Transverse colon (tissue), 4 donors: ENCODE measurements around the gene ANKLE1. TPM values are rescaled to one million over a fixed set of nuclear protein-coding genes. Genes with fewer than 3 reads are reported as not detected.
"Not testable (repeated sequence)": the region's sequence is repeated elsewhere in the genome, so short reads cannot be mapped to it uniquely, and the experiment has no call there.

Source experiments
- DNase-seq: peaks from one replicate; pipeline ENCODE4 v3.0.0-alpha.2; 2019
- H3K27ac ChIP-seq, 4 donors: fragments of 200-600 bp; sonication (generic); 2 replicates each; pipeline ENCODE4 v1.5.1; 2016 to 2018; ENCODE audit warnings: inconsistent platforms in 4 of 4
- H3K27me3 ChIP-seq: fragments of 200-600 bp; sonication (generic); 2 replicates; pipeline ENCODE4 v1.5.1; 2017; ENCODE audit warnings: inconsistent platforms
- H3K36me3 ChIP-seq, 4 donors: fragments of 200-600 bp; sonication (generic); 2 replicates each; pipeline ENCODE4 v1.5.1; 2017 to 2019; ENCODE audit warnings: inconsistent platforms in 4 of 4
- H3K4me1 ChIP-seq, 4 donors: fragments of 200-600 bp; sonication (generic); 2 replicates each; pipeline ENCODE4 v1.5.1; 2017 to 2020; ENCODE audit warnings: inconsistent platforms in 4 of 4
- H3K4me3 ChIP-seq, 4 donors: fragments of 200-600 bp; sonication (generic); 1 replicate in 1 of 4; 2 replicates in 3 of 4; pipeline versions ENCODE4 v1.5.1 to v1.6.1; 2017 to 2019; ENCODE audit warnings: inconsistent platforms in 4 of 4
- H3K9me3 ChIP-seq, 2 donors: fragments of 200-600 bp; sonication (generic); 2 replicates each; pipeline ENCODE4 v1.5.1; 2017 to 2019; ENCODE audit warnings: inconsistent platforms in 2 of 2
- CTCF ChIP-seq, 5 experiments: fragments of 200-600 bp in 3 of 5; fragments of 450-650 bp in 2 of 5; sonication (generic) in 3 of 5; IDR thresholded peaks; 1 replicate in 2 of 5; 2 replicates in 3 of 5; pipeline ENCODE4 v1.5.1; 2016 to 2017; ENCODE audit warnings: antibody characterized with exemption in 5 of 5, inconsistent platforms in 3 of 5, mild to moderate bottlenecking in 2 of 5, moderate library complexity in 1 of 5
- EP300 ChIP-seq: sonication (generic); formaldehyde crosslinking; IDR thresholded peaks from one replicate; pipeline ENCODE4 v1.6.1; 2017; ENCODE audit warnings: antibody characterized with exemption, low read depth
- POLR2A ChIP-seq: fragments of 450-650 bp; IDR thresholded peaks from one replicate; pipeline ENCODE4 v1.6.1; 2016; ENCODE audit warnings: antibody characterized with exemption, mild to moderate bottlenecking, moderate library complexity
- POLR2AphosphoS5 ChIP-seq, 3 donors: sonication (generic); formaldehyde crosslinking; IDR thresholded peaks; one replicate each; pipeline ENCODE4 v1.6.1; 2016; ENCODE audit warnings: antibody characterized with exemption in 3 of 3
- WGBS, 2 donors: methylation state at CpG; one replicate each; pipeline ENCODE4 v1.1.5; 2018; ENCODE audit warnings: low coverage in 1 of 2; 5-methylcytosine and 5-hydroxymethylcytosine counted together
- in situ Hi-C, 4 donors: fragments of 200-750 bp; cut with MboI; loops; one replicate each; pipeline versions ENCODE4 v1.15.0 to v1.15.1; 2017; ENCODE audit warnings: low sequenced_read_pairs in 3 of 4, low pct_ligation_motif_present in 1 of 4, low pct_unique_long_range_greater_than_20kb in 1 of 4
- intact Hi-C: fragments of 100-400 bp; cut with DNase I; formaldehyde crosslinking; loops from one replicate; pipeline ENCODE4 v1.15.1; 2023; ENCODE audit warnings: low total_unique reads
- total RNA-seq, 4 donors: library from RNA; depleted of rRNA; stranded (reverse); fragments of >200 nt; gene quantifications; one replicate each; pipeline ENCODE4 v1.1.0, GENCODE V29; 2016

The ANKLE1 gene
- total RNA-seq, 4 donors from 2014 or later = 0.20 to 0.48 TPM; not detected in 2

GRCh38 chr19:17266026-17266425 lies 15.7 kb upstream of the ANKLE1 start:
- WGBS, 2 donors = 86 to 90% methylated on average over 7 of the region's 7 CpGs
- TF ChIP-seq CTCF (IDR thresholded peaks at IDR 0.05) (no peak), POLR2AphosphoS5 (IDR thresholded peaks at IDR 0.05) (no peak), EP300 (no peak), POLR2A (no peak)
- no peak overlapping the region for H3K4me3 ChIP-seq
- DNase-seq = no peak
- H3K9me3 ChIP-seq = no peaks in the 10 kb centered on the region
- H3K27ac ChIP-seq = peak overlapping the region in 3 of 4 donors; percentile 72 to 86 (median 86)
- intact Hi-C loops = no loop called here
- in situ Hi-C loops = no loop called here
- H3K27me3 ChIP-seq = no peaks in the 10 kb centered on the region
- peaks cover 8 to 18% (median 12%) of the 10 kb centered on the region in 4 donors for H3K4me1 ChIP-seq
- H3K36me3 ChIP-seq = peaks cover 0 to 8% (median 2%) of the 10 kb centered on the region in 4 donors

DNA sequence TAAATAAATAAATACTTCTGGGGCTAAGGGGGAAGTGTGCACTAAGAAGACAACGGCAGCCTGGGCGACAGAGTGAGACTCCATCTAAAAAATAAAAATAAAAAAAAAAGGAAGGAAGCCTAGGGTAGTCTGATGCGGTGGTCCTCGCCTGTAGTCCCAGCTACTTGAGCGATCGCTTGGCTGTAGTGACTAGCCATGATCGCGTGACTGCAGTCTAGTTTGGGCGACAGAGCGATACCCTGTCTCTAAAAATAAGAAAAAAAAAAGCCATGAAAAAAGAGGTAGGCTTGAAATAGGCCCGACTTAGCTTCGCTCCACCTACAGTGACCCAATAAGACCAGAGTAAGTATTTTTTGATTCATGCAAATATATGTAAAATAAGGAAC lies 15.1 kb upstream of the ANKLE1 start:
- DNase-seq = no peak
- Histone ChIP-seq H3K27me3 (no peaks in the 10 kb centered on the region), H3K36me3 (peaks cover 0 to 12% (median 3%) of the 10 kb centered on the region in 4 donors), H3K4me3 (no peak overlapping the region), H3K9me3 (no peaks in the 10 kb centered on the region), H3K27ac (peak overlapping the region; percentile 72 to 86 (median 84)), H3K4me1 (peaks cover 8 to 18% (median 12%) of the 10 kb centered on the region in 4 donors)
- intact Hi-C loops = no loop called here
- WGBS, 2 donors = 72% methylated on average over 12 of the region's 12 CpGs; no CpG with 5 or more reads in 1 of the 2 donors
- TF ChIP-seq POLR2A (no peak), CTCF (IDR thresholded peaks at IDR 0.05) (no peak), EP300 (no peak), POLR2AphosphoS5 (IDR thresholded peaks at IDR 0.05) (no peak)
- in situ Hi-C loops = no loop called here

DNA sequence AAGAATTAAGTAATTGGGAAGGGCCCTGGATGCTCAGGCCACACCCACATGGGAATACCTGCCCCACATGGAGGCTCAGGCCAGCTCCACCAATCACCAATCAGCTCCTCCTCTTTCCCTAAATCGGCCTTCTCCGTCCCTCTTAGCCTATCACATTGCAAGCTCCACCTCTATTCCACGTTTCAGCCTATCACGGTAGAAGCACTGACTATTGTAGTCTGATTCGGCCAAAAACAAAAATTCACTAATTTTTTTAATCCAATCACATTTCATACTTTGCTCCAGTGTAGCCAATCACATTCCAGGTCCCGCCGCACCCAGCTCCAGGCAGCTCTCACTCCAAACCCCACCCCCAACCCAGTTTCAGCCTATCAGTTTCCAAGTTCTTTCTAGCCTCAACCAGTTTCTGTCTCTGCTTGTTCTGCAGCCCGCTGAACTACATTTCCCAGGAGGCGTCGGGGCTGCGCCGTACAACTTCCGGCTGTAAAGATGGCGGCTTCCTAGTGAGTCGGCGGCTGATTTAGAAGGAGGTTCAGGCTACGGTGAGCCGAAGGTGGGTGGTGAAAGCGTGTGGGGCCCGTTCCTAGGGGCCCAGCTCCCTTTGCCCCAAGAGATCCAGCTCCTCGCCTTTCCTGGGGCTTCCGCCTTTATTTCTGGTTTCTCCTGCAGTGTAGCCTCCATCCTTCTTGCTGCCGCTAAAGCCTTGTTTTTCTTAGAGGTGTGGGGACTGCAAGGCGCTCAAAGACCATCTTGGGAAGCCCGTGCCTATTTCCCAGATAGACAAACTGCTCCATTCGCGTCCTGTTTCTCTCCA lies 14.5 kb upstream of the ANKLE1 start, which contains the start of gene BABAM1:
Gene BABAM1, plus strand, starts transcription at position 469 of the 814 bp plus-strand sequence. CDS start 1,364 bp downstream, outside the sequence.
- H3K36me3 ChIP-seq = peaks cover 0 to 13% (median 3%) of the 10 kb centered on the region in 4 donors
- WGBS, 2 donors = 1 to 4% methylated on average over 9 to 27 of the region's 27 CpGs
- TF ChIP-seq POLR2A (peak; percentile 32), POLR2AphosphoS5 (IDR thresholded peaks at IDR 0.05) (peak; percentile 59 to 63 (median 62)), CTCF (IDR thresholded peaks at IDR 0.05) (no peak)
- peak; percentile 97 for DNase-seq
- H3K4me1 ChIP-seq = peaks cover 8 to 18% (median 12%) of the 10 kb centered on the region in 4 donors
- peak within 1 kb of the TSS; percentile 63 to 94 (median 82) for H3K4me3 ChIP-seq
- H3K27ac ChIP-seq = peak within 1 kb of the TSS; percentile 82 to 86 (median 84)
- intact Hi-C loops (no loop called here), in situ Hi-C loops (no loop called here)
- H3K27me3 ChIP-seq = no peaks in the 10 kb centered on the region
- H3K9me3 ChIP-seq = no peaks in the 10 kb centered on the region

GRCh38 chr19:17268754-17269153 lies 12.9 kb upstream of the ANKLE1 start:
- in situ Hi-C loops = no loop called here
- peaks cover 0 to 26% (median 3%) of the 10 kb centered on the region in 4 donors for H3K36me3 ChIP-seq
- intact Hi-C loops = no loop called here
- DNase-seq = no peak
- H3K27me3 ChIP-seq = no peaks in the 10 kb centered on the region
- H3K4me3 ChIP-seq = no peak overlapping the region
- TF ChIP-seq POLR2A = no peak
- TF ChIP-seq POLR2AphosphoS5 (IDR thresholded peaks at IDR 0.05) = no peak
- no peak for TF ChIP-seq CTCF (IDR thresholded peaks at IDR 0.05)
- no peak for TF ChIP-seq EP300
- peaks cover 8 to 18% (median 12%) of the 10 kb centered on the region in 4 donors for H3K4me1 ChIP-seq
- WGBS, 2 donors = 91% methylated on average over 13 of the region's 13 CpGs; no CpG with 5 or more reads in 1 of the 2 donors
- H3K9me3 ChIP-seq = no peaks in the 10 kb centered on the region
- no peak overlapping the region for H3K27ac ChIP-seq

DNA sequence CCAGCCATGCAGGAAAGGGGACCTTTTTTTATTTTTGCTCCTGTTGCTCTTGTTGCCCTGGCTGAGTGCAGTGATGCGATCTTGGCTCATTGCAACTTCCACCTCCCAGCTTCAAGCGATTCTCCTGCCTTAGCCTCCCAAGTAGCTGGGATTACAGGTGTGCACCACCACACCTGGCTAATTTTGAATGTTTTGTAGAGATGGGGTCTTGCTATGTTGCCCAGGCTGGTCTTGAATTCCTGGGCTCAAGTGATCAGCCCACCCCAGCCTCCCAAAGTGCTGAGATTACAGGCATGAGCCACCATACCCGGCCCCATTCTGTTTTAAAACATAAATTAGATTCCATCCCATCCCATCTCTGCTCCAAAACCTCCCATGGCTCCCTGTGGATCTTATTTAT lies 6.8 kb upstream of the ANKLE1 start:
- intact Hi-C loops = not testable (repeated sequence)

More for the DNA sequence above, 6.8 kb upstream of the ANKLE1 start:
- H3K36me3 ChIP-seq = peaks cover 0 to 39% (median 9%) of the 10 kb centered on the region in 4 donors
- H3K4me1 ChIP-seq, H3K4me3 ChIP-seq, H3K27me3 ChIP-seq, H3K27ac ChIP-seq, H3K9me3 ChIP-seq, DNase-seq: not testable (repeated sequence)
- 92 to 95% methylated on average over 3 of the region's 3 CpGs for WGBS, 2 donors
- in situ Hi-C loops = loop anchor here in 2 of 4 donors (25.0 kb wide), 2 partner anchors 213 to 513 kb away; no protein-coding TSS in a partner anchor
